Glutamatergic neuron (in vitro differentiated cells): ENCODE data around the gene CDH8. TPM values are rescaled to one million over a fixed set of nuclear protein-coding genes. Genes with fewer than 3 reads are reported as not detected.

Source experiments
- DNase-seq: peaks from one replicate; pipeline ENCODE4 v3.0.0; 2022
- H3K27ac Mint-ChIP-seq: one replicate; pipeline ENCODE4 v1.8.0; 2020; ENCODE audit warnings: mild to moderate bottlenecking, mixed read lengths, inconsistent platforms; ENCODE audit not compliant: unreplicated experiment
- H3K27me3 Mint-ChIP-seq: one replicate; pipeline ENCODE4 v1.8.0; 2020; ENCODE audit warnings: mild to moderate bottlenecking, moderate library complexity, mixed read lengths, inconsistent platforms; ENCODE audit not compliant: unreplicated experiment
- H3K36me3 Mint-ChIP-seq: one replicate; pipeline ENCODE4 v1.8.0; 2020; ENCODE audit warnings: mild to moderate bottlenecking, mixed read lengths, inconsistent platforms; ENCODE audit not compliant: unreplicated experiment
- H3K4me1 Mint-ChIP-seq: one replicate; pipeline ENCODE4 v1.8.0; 2020; ENCODE audit warnings: mild to moderate bottlenecking, low read depth, mixed read lengths, inconsistent platforms; ENCODE audit not compliant: unreplicated experiment
- H3K4me3 Mint-ChIP-seq: one replicate; pipeline ENCODE4 v1.8.0; 2020; ENCODE audit warnings: mild to moderate bottlenecking, mixed read lengths, inconsistent platforms; ENCODE audit not compliant: unreplicated experiment
- H3K9me3 Mint-ChIP-seq: one replicate; pipeline ENCODE4 v1.8.0; 2020; ENCODE audit warnings: mild to moderate bottlenecking, moderate library complexity, mixed read lengths, inconsistent platforms; ENCODE audit not compliant: unreplicated experiment
- CTCF ChIP-seq: fragments of 200-600 bp; sonication (generic); IDR thresholded peaks from one replicate; pipeline ENCODE4 v1.5.0; 2021; ENCODE audit not compliant: partially characterized antibody, unreplicated experiment
- total RNA-seq: library from RNA; stranded (reverse); fragmentation: NEBNext Ultra II Directional; extraction: Animal tissue kit (Norgen Biotek cat#: 25700); gene quantifications from one replicate; pipeline ENCODE4 v1.2.1, GENCODE V29; 2021; ENCODE audit not compliant: unreplicated experiment

The CDH8 gene
- total RNA-seq, 1 donor from 2014 or later: 5.5 TPM

GRCh38 chr16:61998460-61998859, 37.8 kb downstream of the CDH8 start:
- no peak for TF ChIP-seq CTCF
- no peaks in the 10 kb centered on the region for H3K27me3 Mint-ChIP-seq
- no peak for DNase-seq
- H3K27ac Mint-ChIP-seq: no peak overlapping the region
- no peak overlapping the region for H3K4me3 Mint-ChIP-seq
- no peaks in the 10 kb centered on the region for H3K36me3 Mint-ChIP-seq
- no peaks in the 10 kb centered on the region for H3K4me1 Mint-ChIP-seq
- no peaks in the 10 kb centered on the region for H3K9me3 Mint-ChIP-seq

GRCh38 chr16:61993108-61993507, 43.1 kb downstream of the CDH8 start:
- no peak for DNase-seq
- no peaks in the 10 kb centered on the region for H3K36me3 Mint-ChIP-seq
- H3K27ac Mint-ChIP-seq: no peak overlapping the region
- TF ChIP-seq CTCF: no peak
- no peaks in the 10 kb centered on the region for H3K9me3 Mint-ChIP-seq
- H3K4me3 Mint-ChIP-seq: no peak overlapping the region
- peaks cover 2% of the 10 kb centered on the region for H3K27me3 Mint-ChIP-seq
- H3K4me1 Mint-ChIP-seq: no peaks in the 10 kb centered on the region

GRCh38 chr16:61987474-61988012, 48.7 kb downstream of the CDH8 start:
- DNase-seq: no peak
- TF ChIP-seq CTCF: no peak
- H3K27ac Mint-ChIP-seq: no peak overlapping the region

GRCh38 chr16:61969077-61969382, 67.2 kb downstream of the CDH8 start:
- DNase-seq: no peak
- Mint-ChIP-seq H3K36me3 (peaks cover 9% of the 10 kb centered on the region), H3K9me3 (peaks cover 4% of the 10 kb centered on the region), H3K4me1 (no peaks in the 10 kb centered on the region), H3K4me3 (no peak overlapping the region), H3K27ac (no peak overlapping the region), H3K27me3 (no peaks in the 10 kb centered on the region)
- TF ChIP-seq CTCF: no peak

More at GRCh38 chr16:61987474-61988012, 48.7 kb downstream of the CDH8 start:
- peaks cover 2% of the 10 kb centered on the region for H3K27me3 Mint-ChIP-seq
- no peaks in the 10 kb centered on the region for H3K4me1 Mint-ChIP-seq
- H3K9me3 Mint-ChIP-seq: no peaks in the 10 kb centered on the region
- H3K36me3 Mint-ChIP-seq: no peaks in the 10 kb centered on the region
- no peak overlapping the region for H3K4me3 Mint-ChIP-seq

- H3K4me1 Mint-ChIP-seq: no peaks in the 10 kb centered on the region
- DNase-seq: no peak
Measured at GRCh38 chr16:61968242-61969076, 67.8 kb downstream of the CDH8 start.

More at GRCh38 chr16:61968242-61969076, 67.8 kb downstream of the CDH8 start:
- no peaks in the 10 kb centered on the region for H3K27me3 Mint-ChIP-seq
- peaks cover 4% of the 10 kb centered on the region for H3K9me3 Mint-ChIP-seq
- TF ChIP-seq CTCF: no peak
- peaks cover 9% of the 10 kb centered on the region for H3K36me3 Mint-ChIP-seq
- H3K4me3 Mint-ChIP-seq: no peak overlapping the region
- H3K27ac Mint-ChIP-seq: no peak overlapping the region
